Renal cortical epithelial cell (primary cell): ENCODE measurements around the gene SMIM12. TPM values are rescaled to one million over a fixed set of nuclear protein-coding genes. Genes with fewer than 3 reads are reported as not detected.

ENCODE experiments used
- total RNA-seq: library from RNA; depleted of rRNA; stranded (reverse); fragments of >200 nt; gene quantifications from 2 replicates; pipeline ENCODE4 v1.2.3, GENCODE V29; 2014

Gene SMIM12
- total RNA-seq, 1 donor from 2014 or later: 40.1 TPM

Other genes with a start within 250 kb of the SMIM12 start
- gene GJB5, start 104.7 kb downstream of the SMIM12 start, total RNA-seq: 0.20 and 1.0 TPM in 2 replicates
- 9.0 and 15.5 TPM in 2 replicates for gene GJB4, start 100.0 kb downstream of the SMIM12 start, total RNA-seq
- gene GJB3, start 78.5 kb downstream of the SMIM12 start, total RNA-seq: 8.5 and 33.2 TPM in 2 replicates
- not detected in 2 replicates for gene GJA4, start 66.8 kb downstream of the SMIM12 start, total RNA-seq
- 0.05 TPM in 1 of 2 replicates, not detected in the other for gene DLGAP3, start 69.9 kb upstream of the SMIM12 start, total RNA-seq
- gene TMEM35B, start 125.6 kb upstream of the SMIM12 start, total RNA-seq: 32.6 and 73.6 TPM in 2 replicates
- gene ZMYM6, start 172.2 kb upstream of the SMIM12 start, total RNA-seq: 11.1 and 20.2 TPM in 2 replicates
- gene ZMYM1, start 219.6 kb upstream of the SMIM12 start, total RNA-seq: 16.7 and 26.0 TPM in 2 replicates